Subcutaneous adipose tissue (tissue), 4 donors: ENCODE results near the gene ANAPC5. TPM values are rescaled to one million over a fixed set of nuclear protein-coding genes. Genes with fewer than 3 reads are reported as not detected.

ENCODE experiments used
- CTCF ChIP-seq: fragments of 450-650 bp; IDR thresholded peaks from one replicate; pipeline ENCODE4 v1.5.1; 2016; ENCODE audit warnings: low read depth, mild to moderate bottlenecking, control low read depth, antibody characterized with exemption, moderate library complexity
- total RNA-seq, 4 donors: library from RNA; depleted of rRNA; stranded (reverse); fragments of >200 nt; gene quantifications; one replicate each; pipeline ENCODE4 v1.1.0, GENCODE V29; 2016

Gene ANAPC5
- total RNA-seq, 4 donors from 2014 or later = 109 to 135 (median 127) TPM

GRCh38 chr12:121284551-121285390, 67.4 kb downstream of the ANAPC5 start:
- no peak for TF ChIP-seq CTCF

GRCh38 chr12:121283841-121284240, 68.4 kb downstream of the ANAPC5 start:
- TF ChIP-seq CTCF = no peak

GRCh38 chr12:121283388-121283787, 68.8 kb downstream of the ANAPC5 start:
- no peak for TF ChIP-seq CTCF

GRCh38 chr12:121282072-121282742, 70.0 kb downstream of the ANAPC5 start:
- TF ChIP-seq CTCF = no peak

- TF ChIP-seq CTCF = no peak
Observed at GRCh38 chr12:121279507-121279915, 72.7 kb downstream of the ANAPC5 start.

- no peak for TF ChIP-seq CTCF
Observed at GRCh38 chr12:121279071-121279375, 73.2 kb downstream of the ANAPC5 start.
